ENCODE results near the gene KAT8.
"Not testable (repeated sequence)": the region's sequence is repeated elsewhere in the genome, so short reads cannot be mapped to it uniquely, and the experiment has no call there.

The KAT8 gene

GRCh38 chr16:31132303-31132979, 15.0 kb downstream of the KAT8 start:
- no peak for DNase-seq (ENCODE audit: low spot score)

GRCh38 chr16:31133046-31133501, 15.6 kb downstream of the KAT8 start:
- DNase-seq (ENCODE audit: low spot score) = no peak

DNA sequence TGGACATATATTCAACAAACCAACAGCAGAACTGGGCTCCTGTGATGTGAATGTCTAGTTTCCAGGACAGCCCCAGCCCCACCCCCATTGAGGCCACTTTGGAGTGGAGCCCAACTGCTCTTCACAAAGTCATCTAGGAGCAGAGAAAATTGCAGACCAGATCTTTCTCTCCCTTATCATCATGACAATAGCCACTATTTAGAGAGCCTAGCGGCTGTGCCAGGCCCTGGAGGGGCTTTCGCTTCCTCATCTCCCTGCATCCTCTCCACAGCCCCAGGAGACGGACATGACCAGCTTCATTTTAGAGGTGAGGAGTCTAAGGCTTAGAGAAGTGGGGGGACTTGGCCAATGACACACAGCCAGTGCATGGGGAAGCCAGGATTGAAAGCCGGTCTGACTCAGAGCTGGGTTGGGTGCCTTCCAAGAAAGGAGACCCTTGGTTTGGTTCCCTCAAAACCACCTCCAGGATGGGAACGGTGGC, 16.7 kb downstream of the KAT8 start:
- DNase-seq (ENCODE audit: low spot score) = no peak

- no peak for DNase-seq (ENCODE audit: low spot score)
These were observed 17.4 kb downstream of the KAT8 start for GRCh38 chr16:31134625-31135534.

DNA sequence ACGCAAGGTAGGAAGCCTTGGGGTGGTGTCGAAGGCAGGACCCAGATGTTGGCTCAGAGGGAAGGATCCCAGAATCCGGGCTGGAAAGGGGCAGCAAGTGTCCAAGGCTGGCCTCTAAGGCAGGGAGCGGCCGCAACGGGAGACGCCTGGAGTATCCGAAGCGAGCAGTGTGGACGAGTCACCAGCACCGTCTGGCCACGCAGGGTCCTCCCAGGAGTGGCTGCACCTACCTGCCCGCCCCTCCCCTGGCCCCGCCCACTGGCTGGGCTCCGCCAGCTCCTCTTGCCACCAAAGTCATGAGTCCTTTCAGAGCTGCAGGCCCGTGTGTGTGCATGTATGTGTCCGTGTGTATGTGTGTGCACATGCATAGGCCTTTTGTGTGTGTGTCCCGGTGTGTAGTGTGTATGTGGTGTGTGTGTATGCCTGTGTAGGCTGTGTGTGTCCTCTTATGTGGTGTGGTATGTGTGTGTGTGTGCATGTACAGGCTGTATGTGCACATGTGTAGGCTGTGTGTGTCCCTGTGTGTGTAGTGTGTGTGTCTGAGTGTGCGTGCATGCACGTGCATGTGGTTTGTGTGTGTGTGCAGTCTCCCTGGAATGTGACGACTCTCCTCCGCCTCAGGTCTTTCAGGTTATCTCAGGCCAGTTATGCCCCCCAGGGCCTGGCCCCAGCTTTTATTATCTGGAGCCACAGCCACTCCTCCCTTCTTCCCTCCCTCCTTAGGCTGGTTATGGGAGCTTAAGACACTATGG, 18.2 kb downstream of the KAT8 start, which contains the start of gene PRSS8:
TSS of gene PRSS8 (minus strand) at position 193 of the 752 bp plus-strand sequence. CDS start 229 bp downstream, outside the sequence.
- DNase-seq (ENCODE audit: low spot score) = no peak

GRCh38 chr16:31136287-31136662, 18.8 kb downstream of the KAT8 start:
- DNase-seq (ENCODE audit: low spot score) = no peak

GRCh38 chr16:31136822-31137499, 19.5 kb downstream of the KAT8 start:
- DNase-seq (ENCODE audit: low spot score) = not testable (repeated sequence)

GRCh38 chr16:31138621-31139578, 21.4 kb downstream of the KAT8 start:
- no peak for DNase-seq (ENCODE audit: low spot score)

DNA sequence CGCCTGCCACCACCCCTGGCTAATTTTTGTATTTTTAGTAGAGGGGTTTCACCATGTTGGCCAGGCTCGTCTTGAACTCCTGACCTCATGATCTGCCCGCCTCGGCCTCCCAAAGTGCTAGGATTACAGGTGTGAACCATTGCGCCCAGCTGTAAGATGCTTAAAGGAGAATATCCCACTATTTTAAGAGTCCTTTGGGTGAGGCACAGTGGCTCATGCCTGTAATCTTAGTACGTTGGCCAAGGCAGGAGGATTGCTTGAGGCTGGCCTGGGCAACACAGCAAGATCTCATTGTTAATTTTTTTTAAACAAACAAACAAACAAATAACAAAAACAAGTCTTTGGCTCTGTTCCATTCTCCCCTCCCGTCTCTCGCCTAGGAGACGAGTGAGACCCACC, 23.6 kb downstream of the KAT8 start:
- DNase-seq (ENCODE audit: low spot score) = not testable (repeated sequence)

DNA sequence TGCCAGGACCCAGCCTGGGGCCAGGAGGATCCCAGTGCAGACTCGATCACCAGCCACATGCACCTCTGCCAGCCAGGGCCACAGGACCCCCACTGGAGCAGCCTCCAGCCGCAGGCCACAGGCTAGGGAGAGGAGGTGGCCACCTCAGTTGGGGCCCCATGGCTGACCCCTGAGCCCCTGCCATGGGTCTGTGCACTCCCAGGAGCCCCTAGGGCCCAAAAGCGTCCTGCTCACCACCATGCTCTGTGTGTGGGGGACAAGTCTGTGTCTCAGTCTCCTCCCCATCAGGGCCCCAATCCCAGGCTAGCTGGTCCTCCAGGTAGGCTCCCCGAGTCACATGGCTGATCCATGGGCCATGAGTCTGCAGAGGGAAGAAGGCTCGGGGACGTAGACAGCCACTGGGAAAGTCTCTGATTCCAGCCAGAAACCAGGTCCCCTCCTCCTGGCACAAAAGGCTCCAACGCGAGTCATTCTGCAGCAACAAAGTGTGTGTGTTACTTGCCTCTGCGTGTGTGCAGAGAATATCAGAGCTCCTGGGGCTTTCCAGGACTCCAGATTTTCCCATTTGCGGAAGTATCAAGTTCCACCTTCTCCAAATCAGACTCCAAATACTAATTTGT, 24.1 kb downstream of the KAT8 start:
- no peak for DNase-seq (ENCODE audit: low spot score)

DNA sequence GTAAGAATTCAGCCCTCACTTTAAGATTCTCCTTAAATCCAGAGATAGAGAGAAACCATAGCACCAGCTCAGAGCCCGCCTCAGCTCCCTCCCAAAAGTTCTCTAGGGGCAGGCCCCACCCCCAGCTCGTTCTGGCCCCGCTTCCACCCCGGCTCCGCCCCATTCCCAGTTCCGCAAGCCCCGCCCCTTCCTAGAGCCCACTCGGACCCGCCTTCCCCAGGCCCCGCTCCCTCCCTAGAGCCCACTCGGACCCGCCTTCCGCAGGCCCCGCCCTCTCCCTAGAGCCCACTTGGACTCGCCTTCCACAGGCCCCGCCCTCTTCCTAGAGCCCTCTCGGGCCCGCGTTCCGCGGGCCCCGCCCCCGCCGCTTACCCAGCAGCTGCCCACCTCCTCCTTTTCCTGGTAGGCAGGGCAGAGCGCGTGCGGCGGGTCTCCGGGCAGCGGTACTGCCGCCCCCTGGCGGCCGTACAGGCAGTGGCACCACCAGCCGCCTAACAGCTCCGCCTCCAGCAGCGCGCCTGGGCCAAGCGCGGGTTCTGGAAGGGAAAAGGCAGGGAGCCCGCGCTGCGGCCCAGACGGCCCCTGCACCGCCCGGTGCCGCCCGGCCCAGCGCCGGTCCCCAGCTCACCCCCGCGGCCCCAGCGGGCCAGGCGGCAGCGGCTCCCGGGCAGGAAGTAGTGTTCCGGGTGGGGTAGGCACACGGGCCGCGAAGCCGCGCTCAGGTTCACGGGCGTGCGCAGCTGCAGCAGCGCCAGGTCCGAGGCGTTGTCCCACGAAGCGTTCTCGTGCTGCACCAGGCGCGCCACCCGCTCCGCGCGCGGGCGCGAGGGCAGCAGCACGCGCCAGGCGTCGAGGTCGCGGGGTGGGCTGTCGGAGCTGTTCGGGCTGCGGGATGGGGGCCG, 24.9 kb downstream of the KAT8 start:
- peak; percentile 99 for DNase-seq (ENCODE audit: low spot score)

- DNase-seq (ENCODE audit: low spot score) = no peak
These were observed 25.7 kb downstream of the KAT8 start for GRCh38 chr16:31143011-31143693.

DNA sequence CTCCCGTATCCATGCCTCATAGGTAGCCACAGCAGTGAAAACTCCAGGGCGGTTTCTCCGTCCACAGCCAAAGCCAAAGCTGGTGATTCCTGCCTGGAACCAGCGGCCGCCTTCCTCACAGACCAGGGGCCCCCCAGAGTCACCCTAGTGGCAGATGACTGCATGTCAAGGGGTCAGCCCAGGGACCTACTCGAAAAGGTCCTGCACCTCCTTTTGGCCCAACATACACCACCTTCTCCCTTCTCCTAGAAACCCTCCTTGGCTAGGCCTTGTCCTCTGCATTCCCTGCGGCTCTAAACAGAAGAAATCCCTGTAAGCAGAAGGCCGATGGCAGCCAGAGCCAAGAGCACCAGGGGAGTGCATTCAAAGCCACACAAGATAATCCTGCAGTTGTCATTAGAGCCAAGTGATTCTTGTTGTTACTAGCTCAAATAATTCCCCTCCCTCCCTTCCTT, 26.3 kb downstream of the KAT8 start:
- DNase-seq (ENCODE audit: low spot score) = no peak

GRCh38 chr16:31144418-31144817, 27.0 kb downstream of the KAT8 start:
- not testable (repeated sequence) for DNase-seq (ENCODE audit: low spot score)

GRCh38 chr16:31145398-31145990, 28.0 kb downstream of the KAT8 start:
- DNase-seq (ENCODE audit: low spot score) = no peak

DNA sequence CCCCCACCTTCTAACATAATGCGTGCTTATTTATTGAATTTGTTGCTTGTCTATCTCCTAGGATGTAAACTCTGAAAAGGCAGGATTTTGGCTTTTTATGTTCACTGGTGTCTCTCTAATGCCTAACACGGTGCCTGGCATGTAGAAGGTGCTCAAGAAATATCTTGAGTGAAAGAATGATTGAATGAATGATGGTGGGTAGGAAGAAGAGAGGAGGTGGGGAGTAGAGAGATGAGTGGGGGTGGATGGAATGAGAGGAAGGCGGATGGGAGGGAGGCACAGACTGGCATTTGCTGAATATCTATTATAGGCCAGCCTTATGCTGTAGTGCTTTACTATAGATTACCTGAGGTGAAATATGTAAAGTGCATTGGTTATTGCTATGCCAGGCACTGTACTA, 30.1 kb downstream of the KAT8 start:
- no peak for DNase-seq (ENCODE audit: low spot score)

DNA sequence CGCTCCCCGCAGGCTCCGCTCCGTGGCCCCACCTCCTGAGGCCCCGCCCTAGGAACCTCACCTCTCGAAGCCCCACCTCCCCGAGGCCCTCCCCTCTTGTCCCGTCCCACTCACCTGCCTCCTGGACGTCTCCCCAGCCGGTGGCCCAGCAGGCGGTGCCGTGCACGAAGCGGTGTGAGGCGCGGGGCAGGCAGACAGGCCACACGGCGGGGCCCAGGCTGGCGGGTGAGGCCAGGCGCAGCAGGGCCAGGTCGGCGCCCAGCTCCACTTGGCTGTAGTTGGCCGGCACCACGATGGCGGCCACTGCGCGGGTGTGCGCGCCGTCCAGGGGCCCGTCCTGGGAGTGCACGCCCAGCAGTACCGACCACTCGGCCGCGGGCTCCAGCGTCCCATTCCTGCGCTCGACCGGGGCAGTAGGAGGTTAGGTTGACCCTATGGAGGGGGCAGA, 30.8 kb downstream of the KAT8 start:
- DNase-seq (ENCODE audit: low spot score) = no peak

DNA sequence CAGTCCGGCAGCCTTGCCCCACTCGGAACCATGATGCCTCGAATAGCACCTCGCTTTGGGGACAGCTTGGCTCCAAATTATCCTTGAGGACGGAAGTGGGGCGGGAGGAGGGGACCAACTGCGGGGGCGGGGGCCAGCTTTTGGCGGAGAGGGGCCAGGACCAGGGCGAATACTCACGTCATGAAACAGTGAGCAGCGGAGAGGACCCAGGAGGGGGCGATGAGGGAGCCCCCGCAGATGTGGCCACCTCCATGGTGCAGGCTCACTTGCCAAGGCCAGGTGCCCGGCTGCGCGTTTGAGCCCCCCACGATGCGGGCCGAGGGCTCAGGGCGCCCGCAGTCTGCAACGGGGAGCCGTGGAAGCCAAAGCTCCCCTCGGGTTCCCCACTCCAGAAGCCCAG, 31.4 kb downstream of the KAT8 start:
- DNase-seq (ENCODE audit: low spot score) = no peak
